ENCODE results near the gene CD28. TPM values are rescaled to one million over a fixed set of nuclear protein-coding genes. Genes with fewer than 3 reads are reported as not detected.

The CD28 gene
- polyA plus RNA-seq (2013): 0.03 and 0.06 TPM in 2 replicates

GRCh38 chr2:203706403-203706802, at the start of gene CD28:
CD28 (plus strand) TSS chr2:203706639; CDS start chr2:203706697, 58 bp downstream.
- Histone ChIP-seq H4K91ac (ENCODE audit: low read depth, low read length) (no peak within 1 kb of the TSS), H3K79me1 (ENCODE audit: low read length) (no peaks in the 10 kb centered on the region), H3K9me3 (ENCODE audit: insufficient read depth, low read depth, low read length) (no peaks in the 10 kb centered on the region), H3K27me3 (ENCODE audit: insufficient read depth, low read length) (no peaks in the 10 kb centered on the region), H3K23ac (ENCODE audit: low read length) (no peak within 1 kb of the TSS), H3K79me2 (ENCODE audit: control insufficient read depth, insufficient read depth, low read length, poor library complexity) (no peaks in the 10 kb centered on the region), H3K27ac (ENCODE audit: low read depth, low read length) (no peak within 1 kb of the TSS), H4K12ac (ENCODE audit: low read depth, low read length) (no peak within 1 kb of the TSS), H3K36me3 (ENCODE audit: control insufficient read depth in 1 of 2, insufficient read depth in 2 of 2, low read length in 2 of 2) (no peaks in the 10 kb centered on the region), H3K18ac (ENCODE audit: low read length) (no peak within 1 kb of the TSS), H3K14ac (ENCODE audit: low read length) (no peak within 1 kb of the TSS), H4K8ac (ENCODE audit: low read depth, low read length) (no peak within 1 kb of the TSS), H3K4me3 (ENCODE audit: low read depth, low read length) (no peak within 1 kb of the TSS), H3K4ac (ENCODE audit: low read depth, low read length) (no peak within 1 kb of the TSS), H3K4me2 (ENCODE audit: low read length) (no peak within 1 kb of the TSS), H3K4me1 (ENCODE audit: control insufficient read depth in 1 of 2, insufficient read depth in 2 of 2, low read length in 2 of 2) (no peaks in the 10 kb centered on the region), H2AFZ (ENCODE audit: insufficient read depth, low read length, poor library complexity) (no peak within 1 kb of the TSS), H2BK5ac (ENCODE audit: low read depth, low read length, poor library complexity) (no peak within 1 kb of the TSS), H2BK120ac (ENCODE audit: insufficient read depth, low read length, poor library complexity) (no peak within 1 kb of the TSS), H2BK12ac (ENCODE audit: low read length) (no peak within 1 kb of the TSS), H3K9ac (ENCODE audit: low read length) (no peak within 1 kb of the TSS), H2AK5ac (ENCODE audit: low read length) (no peak within 1 kb of the TSS)
- no CpG with 5 or more reads among the region's 9 CpGs for whole genome bisulfite sequencing (ENCODE audit: extremely low coverage, insufficient coverage, insufficient read length)
- no peak for DNase-seq

- Histone ChIP-seq H3K23ac (ENCODE audit: low read length) (no peak overlapping the region), H3K36me3 (ENCODE audit: control insufficient read depth in 1 of 2, insufficient read depth in 2 of 2, low read length in 2 of 2) (no peaks in the 10 kb centered on the region), H3K4me3 (ENCODE audit: low read depth, low read length) (no peak overlapping the region), H4K8ac (ENCODE audit: low read depth, low read length) (no peak overlapping the region), H3K4me1 (ENCODE audit: control insufficient read depth in 1 of 2, insufficient read depth in 2 of 2, low read length in 2 of 2) (no peaks in the 10 kb centered on the region), H3K9ac (ENCODE audit: low read length) (no peak overlapping the region), H3K79me1 (ENCODE audit: low read length) (no peaks in the 10 kb centered on the region), H3K9me3 (ENCODE audit: insufficient read depth, low read depth, low read length) (no peaks in the 10 kb centered on the region), H3K4me2 (ENCODE audit: low read length) (no peak overlapping the region), H2BK12ac (ENCODE audit: low read length) (no peak overlapping the region), H3K4ac (ENCODE audit: low read depth, low read length) (no peak overlapping the region), H4K12ac (ENCODE audit: low read depth, low read length) (no peak overlapping the region), H2BK120ac (ENCODE audit: insufficient read depth, low read length, poor library complexity) (no peak overlapping the region), H3K27ac (ENCODE audit: low read depth, low read length) (no peak overlapping the region), H4K91ac (ENCODE audit: low read depth, low read length) (no peak overlapping the region), H2AFZ (ENCODE audit: insufficient read depth, low read length, poor library complexity) (no peak overlapping the region), H3K27me3 (ENCODE audit: insufficient read depth, low read length) (no peaks in the 10 kb centered on the region), H3K18ac (ENCODE audit: low read length) (no peak overlapping the region), H3K79me2 (ENCODE audit: control insufficient read depth, insufficient read depth, low read length, poor library complexity) (no peaks in the 10 kb centered on the region), H3K14ac (ENCODE audit: low read length) (no peak overlapping the region), H2BK5ac (ENCODE audit: low read depth, low read length, poor library complexity) (no peak overlapping the region), H2AK5ac (ENCODE audit: low read length) (no peak overlapping the region)
- no peak for DNase-seq
- whole genome bisulfite sequencing (ENCODE audit: extremely low coverage, insufficient coverage, insufficient read length): no CpG with 5 or more reads among the region's 4 CpGs
Measured at GRCh38 chr2:203659331-203660049, 46.9 kb upstream of the CD28 start.

- Histone ChIP-seq H3K4me2 (ENCODE audit: low read length) (no peak overlapping the region), H3K79me1 (ENCODE audit: low read length) (no peaks in the 10 kb centered on the region), H3K27ac (ENCODE audit: low read depth, low read length) (no peak overlapping the region), H2BK12ac (ENCODE audit: low read length) (no peak overlapping the region), H4K8ac (ENCODE audit: low read depth, low read length) (no peak overlapping the region), H3K4ac (ENCODE audit: low read depth, low read length) (no peak overlapping the region), H2AFZ (ENCODE audit: insufficient read depth, low read length, poor library complexity) (no peak overlapping the region), H2BK120ac (ENCODE audit: insufficient read depth, low read length, poor library complexity) (no peak overlapping the region), H3K4me1 (ENCODE audit: control insufficient read depth in 1 of 2, insufficient read depth in 2 of 2, low read length in 2 of 2) (no peaks in the 10 kb centered on the region), H3K18ac (ENCODE audit: low read length) (no peak overlapping the region), H2BK5ac (ENCODE audit: low read depth, low read length, poor library complexity) (no peak overlapping the region), H3K14ac (ENCODE audit: low read length) (no peak overlapping the region), H4K12ac (ENCODE audit: low read depth, low read length) (no peak overlapping the region), H3K36me3 (ENCODE audit: control insufficient read depth in 1 of 2, insufficient read depth in 2 of 2, low read length in 2 of 2) (no peaks in the 10 kb centered on the region), H2AK5ac (ENCODE audit: low read length) (no peak overlapping the region), H3K9me3 (ENCODE audit: insufficient read depth, low read depth, low read length) (no peaks in the 10 kb centered on the region), H3K27me3 (ENCODE audit: insufficient read depth, low read length) (no peaks in the 10 kb centered on the region), H3K79me2 (ENCODE audit: control insufficient read depth, insufficient read depth, low read length, poor library complexity) (no peaks in the 10 kb centered on the region), H4K91ac (ENCODE audit: low read depth, low read length) (no peak overlapping the region), H3K9ac (ENCODE audit: low read length) (no peak overlapping the region), H3K23ac (ENCODE audit: low read length) (no peak overlapping the region), H3K4me3 (ENCODE audit: low read depth, low read length) (no peak overlapping the region)
- no peak for DNase-seq
- no CpG with 5 or more reads among the region's 2 CpGs for WGBS (ENCODE audit: extremely low coverage, insufficient coverage, insufficient read length)
Measured at GRCh38 chr2:203660465-203660864, 46.0 kb upstream of the CD28 start.

- Histone ChIP-seq H3K18ac (ENCODE audit: low read length) (no peak overlapping the region), H2BK12ac (ENCODE audit: low read length) (no peak overlapping the region), H2AK5ac (ENCODE audit: low read length) (no peak overlapping the region), H3K4ac (ENCODE audit: low read depth, low read length) (no peak overlapping the region), H4K8ac (ENCODE audit: low read depth, low read length) (no peak overlapping the region), H3K14ac (ENCODE audit: low read length) (no peak overlapping the region), H2AFZ (ENCODE audit: insufficient read depth, low read length, poor library complexity) (no peak overlapping the region), H4K12ac (ENCODE audit: low read depth, low read length) (no peak overlapping the region), H3K79me2 (ENCODE audit: control insufficient read depth, insufficient read depth, low read length, poor library complexity) (no peaks in the 10 kb centered on the region), H2BK5ac (ENCODE audit: low read depth, low read length, poor library complexity) (no peak overlapping the region), H3K4me3 (ENCODE audit: low read depth, low read length) (no peak overlapping the region), H3K9me3 (ENCODE audit: insufficient read depth, low read depth, low read length) (no peaks in the 10 kb centered on the region), H3K4me2 (ENCODE audit: low read length) (no peak overlapping the region), H3K23ac (ENCODE audit: low read length) (no peak overlapping the region), H3K79me1 (ENCODE audit: low read length) (no peaks in the 10 kb centered on the region), H3K36me3 (ENCODE audit: control insufficient read depth in 1 of 2, insufficient read depth in 2 of 2, low read length in 2 of 2) (no peaks in the 10 kb centered on the region), H2BK120ac (ENCODE audit: insufficient read depth, low read length, poor library complexity) (no peak overlapping the region), H3K9ac (ENCODE audit: low read length) (no peak overlapping the region), H3K27ac (ENCODE audit: low read depth, low read length) (no peak overlapping the region), H3K4me1 (ENCODE audit: control insufficient read depth in 1 of 2, insufficient read depth in 2 of 2, low read length in 2 of 2) (no peaks in the 10 kb centered on the region), H3K27me3 (ENCODE audit: insufficient read depth, low read length) (no peaks in the 10 kb centered on the region), H4K91ac (ENCODE audit: low read depth, low read length) (no peak overlapping the region)
- no peak for DNase-seq
- WGBS (ENCODE audit: extremely low coverage, insufficient coverage, insufficient read length): no CpG with 5 or more reads among the region's 3 CpGs
Measured at GRCh38 chr2:203661279-203661908, 45.0 kb upstream of the CD28 start.

Data from trophoblast cell (in vitro differentiated cells and primary cell).